Suprapubic skin (tissue), 4 donors: Measurements from ENCODE around the gene GARRE1. TPM values are rescaled to one million over a fixed set of nuclear protein-coding genes. Genes with fewer than 3 reads are reported as not detected.
A peak's percentile ranks its signal among the peaks of the same experiment; 100 is the strongest.
"Not testable (repeated sequence)": the region's sequence is repeated elsewhere in the genome, so short reads cannot be mapped to it uniquely, and the experiment has no call there.

ENCODE experiments used
- DNase-seq, 2 donors: peaks; one replicate each; pipeline ENCODE4 v3.0.0-alpha.2; 2019; ENCODE audit warnings: low spot score in 2 of 2
- H3K27ac ChIP-seq: fragments of 200-600 bp; sonication (generic); one replicate; pipeline ENCODE4 v1.5.1; 2019
- H3K27me3 ChIP-seq: fragments of 200-600 bp; sonication (generic); one replicate; pipeline ENCODE4 v1.5.1; 2019
- H3K36me3 ChIP-seq: fragments of 200-600 bp; sonication (generic); one replicate; pipeline ENCODE4 v1.5.1; 2019
- H3K4me1 ChIP-seq: fragments of 200-600 bp; sonication (generic); one replicate; pipeline ENCODE4 v1.5.1; 2019
- H3K4me3 ChIP-seq: fragments of 200-600 bp; sonication (generic); one replicate; pipeline ENCODE4 v1.5.1; 2019; ENCODE audit warnings: mild to moderate bottlenecking
- H3K9me3 ChIP-seq: fragments of 200-600 bp; sonication (generic); one replicate; pipeline ENCODE4 v1.5.1; 2019
- CTCF ChIP-seq, 2 donors: fragments of 200-600 bp in 1 of 2; fragments of 450-650 bp in 1 of 2; sonication (generic) in 1 of 2; IDR thresholded peaks; one replicate each; pipeline ENCODE4 v1.5.1; 2016 to 2019; ENCODE audit warnings: antibody characterized with exemption in 2 of 2, mild to moderate bottlenecking in 1 of 2, moderate library complexity in 1 of 2
- EP300 ChIP-seq: sonication (generic); formaldehyde crosslinking; IDR thresholded peaks from one replicate; pipeline ENCODE4 v1.6.1; 2017; ENCODE audit warnings: antibody characterized with exemption
- POLR2A ChIP-seq, 2 donors: fragments of 450-650 bp; IDR thresholded peaks; one replicate each; pipeline ENCODE4 v1.6.1; 2017; ENCODE audit warnings: antibody characterized with exemption in 2 of 2, mild to moderate bottlenecking in 2 of 2, moderate library complexity in 2 of 2
- POLR2AphosphoS5 ChIP-seq, 3 donors: sonication (generic); formaldehyde crosslinking; IDR thresholded peaks; one replicate each; pipeline ENCODE4 v1.6.1; 2017; ENCODE audit warnings: antibody characterized with exemption in 3 of 3
- WGBS: methylation state at CpG from one replicate; pipeline ENCODE4 v1.1.5; 2018; 5-methylcytosine and 5-hydroxymethylcytosine counted together
- total RNA-seq, 4 donors: library from RNA; depleted of rRNA; stranded (reverse); fragments of >200 nt; gene quantifications; one replicate each; pipeline ENCODE4 v1.1.0, GENCODE V29; 2016

GARRE1 gene
- total RNA-seq, 4 donors from 2014 or later, result 24.3 to 37.3 (median 31.0) TPM

DNA sequence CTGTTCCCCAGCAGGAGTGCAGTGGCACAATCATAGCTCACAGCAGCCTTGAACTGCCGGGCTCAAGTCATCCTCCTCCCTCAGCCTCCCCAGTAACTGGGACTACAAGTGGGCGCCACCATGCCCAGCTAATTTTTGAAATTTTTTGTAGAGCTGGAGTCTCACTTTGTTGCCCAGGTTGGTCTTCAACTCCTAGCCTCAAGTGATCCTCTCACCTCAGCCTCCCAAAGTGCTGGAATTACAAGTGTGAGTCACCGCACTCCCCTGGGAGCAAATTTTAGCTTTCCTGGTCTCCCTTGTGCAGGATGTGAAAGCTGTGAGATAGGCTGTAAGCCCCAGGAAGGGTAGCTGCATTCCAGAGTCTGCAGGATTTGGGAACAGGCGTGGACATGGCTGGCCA lies 5.4 kb upstream of the GARRE1 start:
- no peak for DNase-seq
- Histone ChIP-seq H3K36me3 (no peaks in the 10 kb centered on the region), H3K9me3 (no peaks in the 10 kb centered on the region), H3K4me3 (no peak overlapping the region), H3K27me3 (no peaks in the 10 kb centered on the region), H3K4me1 (peaks cover 12% of the 10 kb centered on the region), H3K27ac (no peak overlapping the region)
- WGBS, result 86% methylated on average over 3 of the region's 4 CpGs
- no peak for TF ChIP-seq POLR2AphosphoS5 (IDR thresholded peaks at IDR 0.05)
- TF ChIP-seq POLR2A (IDR thresholded peaks at IDR 0.05), result no peak
- TF ChIP-seq CTCF (IDR thresholded peaks at IDR 0.05), result no peak
- no peak for TF ChIP-seq EP300

- H3K27ac ChIP-seq, H3K36me3 ChIP-seq, H3K4me3 ChIP-seq, H3K27me3 ChIP-seq, DNase-seq, H3K9me3 ChIP-seq: not testable (repeated sequence)
- 95% methylated on average over 14 of the region's 14 CpGs for WGBS
- H3K4me1 ChIP-seq, result peaks cover 25% of the 10 kb centered on the region
Measured at GRCh38 chr19:34253167-34253566, 1.2 kb upstream of the GARRE1 start.

- not testable (repeated sequence) for H3K27me3 ChIP-seq, H3K27ac ChIP-seq, H3K36me3 ChIP-seq, H3K9me3 ChIP-seq, DNase-seq
- Histone ChIP-seq H3K4me3 (peak overlapping the region; percentile 97), H3K4me1 (peaks cover 25% of the 10 kb centered on the region)
- 57% methylated on average over 17 of the region's 17 CpGs for WGBS
Measured at GRCh38 chr19:34253681-34254045, 691 bp upstream of the GARRE1 start.

DNA sequence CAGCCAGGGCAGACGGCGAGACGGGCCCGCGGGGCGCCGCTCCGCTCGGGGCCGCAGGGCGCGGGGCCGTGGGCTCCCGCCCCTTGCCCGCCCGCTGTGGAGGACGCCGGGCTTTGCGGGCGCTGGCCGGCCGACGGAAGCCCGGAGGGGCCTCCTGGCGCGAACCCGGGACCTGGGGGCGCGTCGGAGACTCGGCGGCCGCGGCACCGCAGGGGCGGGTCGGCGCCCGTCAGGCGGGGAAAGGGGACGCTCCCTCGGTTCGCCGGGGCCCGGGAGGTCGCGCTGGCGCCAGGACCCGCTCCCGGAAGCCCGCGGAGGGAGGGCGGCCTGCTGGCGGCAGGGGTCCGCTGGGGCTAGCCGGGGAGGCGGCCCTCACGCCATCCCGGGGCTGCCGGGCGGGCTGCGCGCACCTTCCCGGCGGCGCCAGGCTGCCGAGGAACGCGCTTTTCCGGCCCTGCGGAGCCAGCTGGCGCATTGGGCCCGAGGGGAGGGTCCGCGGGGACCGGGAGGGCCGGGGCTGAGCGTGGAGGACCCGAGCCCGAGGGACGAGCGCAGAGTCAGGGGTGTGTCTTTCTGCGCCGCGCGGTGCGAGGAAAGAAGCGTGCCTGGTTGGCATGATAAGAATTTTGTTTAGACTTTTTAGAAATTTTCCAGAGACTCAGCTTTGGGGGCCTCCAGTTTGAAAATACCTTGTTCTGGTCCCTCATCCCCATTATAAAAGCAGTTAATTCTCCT lies 511 bp downstream of the GARRE1 start:
- H3K27ac ChIP-seq, result peak overlapping the region; percentile 89
- no peaks in the 10 kb centered on the region for H3K36me3 ChIP-seq
- H3K4me1 ChIP-seq, result peaks cover 25% of the 10 kb centered on the region
- H3K9me3 ChIP-seq, result no peaks in the 10 kb centered on the region
- H3K27me3 ChIP-seq, result no peaks in the 10 kb centered on the region
- no peak for DNase-seq
- 1% methylated on average over 18 of the region's 88 CpGs for WGBS
- peak overlapping the region; percentile 97 for H3K4me3 ChIP-seq
- TF ChIP-seq POLR2AphosphoS5 (IDR thresholded peaks at IDR 0.05), result no peak
- no peak for TF ChIP-seq EP300
- TF ChIP-seq POLR2A (IDR thresholded peaks at IDR 0.05), result no peak
- no peak for TF ChIP-seq CTCF (IDR thresholded peaks at IDR 0.05)

DNA sequence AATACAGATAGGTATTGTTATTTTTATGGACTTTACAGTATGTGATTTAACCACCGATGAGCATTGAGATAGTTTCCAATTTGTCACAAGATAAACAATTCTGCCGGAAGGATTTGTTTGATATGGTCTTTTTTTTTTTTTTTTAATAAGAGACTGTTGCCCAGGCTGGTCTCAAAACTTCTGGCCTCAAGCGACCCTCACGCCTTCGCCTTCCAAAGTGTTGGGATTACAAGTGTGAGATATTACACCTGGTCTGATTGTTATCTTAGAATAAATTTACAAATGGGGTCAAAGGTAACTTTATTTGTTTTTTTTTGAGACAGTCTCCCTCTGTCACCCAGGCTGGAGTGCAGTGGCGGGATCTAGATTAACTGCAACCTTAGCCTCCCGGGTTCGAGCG lies 1.2 kb downstream of the GARRE1 start:
- H3K9me3 ChIP-seq, result no peaks in the 10 kb centered on the region
- peak overlapping the region; percentile 97 for H3K4me3 ChIP-seq
- no peak for DNase-seq
- H3K36me3 ChIP-seq, result no peaks in the 10 kb centered on the region
- H3K27me3 ChIP-seq, result no peaks in the 10 kb centered on the region
- TF ChIP-seq EP300 (no peak), POLR2AphosphoS5 (IDR thresholded peaks at IDR 0.05) (no peak), CTCF (IDR thresholded peaks at IDR 0.05) (no peak), POLR2A (IDR thresholded peaks at IDR 0.05) (no peak)
- 49% methylated on average over 9 of the region's 9 CpGs for WGBS
- peak overlapping the region; percentile 89 for H3K27ac ChIP-seq
- H3K4me1 ChIP-seq, result peaks cover 25% of the 10 kb centered on the region

- no peaks in the 10 kb centered on the region for H3K27me3 ChIP-seq
- no peak overlapping the region for H3K4me3 ChIP-seq
- peaks cover 25% of the 10 kb centered on the region for H3K4me1 ChIP-seq
- DNase-seq, result no peak
- no peaks in the 10 kb centered on the region for H3K36me3 ChIP-seq
- no peak overlapping the region for H3K27ac ChIP-seq
- H3K9me3 ChIP-seq, result no peaks in the 10 kb centered on the region
- TF ChIP-seq POLR2AphosphoS5 (IDR thresholded peaks at IDR 0.05), result no peak
- TF ChIP-seq CTCF (IDR thresholded peaks at IDR 0.05), result no peak
- TF ChIP-seq EP300, result no peak
- TF ChIP-seq POLR2A (IDR thresholded peaks at IDR 0.05), result no peak
- 42% methylated on average over 5 of the region's 5 CpGs for WGBS
Measured at GRCh38 chr19:34256835-34257558, 2.6 kb downstream of the GARRE1 start.
